IMR-90 (cell line): ENCODE results near the gene NHLRC2.

Source experiments
- CHD1 ChIP-seq: IDR thresholded peaks from 2 replicates; pipeline ENCODE4 v1.6.1; 2012; ENCODE audit warnings: low read depth, low read length, improper control_type of control experiment
- CTCF ChIP-seq: conservative IDR thresholded peaks from 2 replicates; pipeline ENCODE4 v1.5.1; 2012; ENCODE audit warnings: mild to moderate bottlenecking, low read depth, low read length, improper control_type of control experiment
- MAFK ChIP-seq: IDR thresholded peaks from 2 replicates; pipeline ENCODE4 v1.6.1; 2012; ENCODE audit warnings: low read depth, low read length, improper control_type of control experiment
- MXI1 ChIP-seq: IDR thresholded peaks from 2 replicates; pipeline ENCODE4 v1.6.1; 2012; ENCODE audit warnings: low read depth, mild to moderate bottlenecking, low read length, moderate library complexity, borderline replicate concordance
- POLR2A ChIP-seq: IDR thresholded peaks from 2 replicates; pipeline ENCODE4 v1.6.1; 2012; ENCODE audit warnings: mild to moderate bottlenecking, low read depth, low read length
- RCOR1 ChIP-seq: IDR thresholded peaks from 2 replicates; pipeline ENCODE4 v1.6.1; 2012; ENCODE audit warnings: mild to moderate bottlenecking, low read length, improper control_type of control experiment; ENCODE audit not compliant: insufficient replicate concordance

- TF ChIP-seq CTCF = no peak
- TF ChIP-seq POLR2A = no peak
- no peak for TF ChIP-seq MXI1
- no peak for TF ChIP-seq MAFK
- no peak for TF ChIP-seq CHD1
- TF ChIP-seq RCOR1 = no peak
These were observed 76.1 kb downstream of the NHLRC2 start for GRCh38 chr10:113930482-113931057.
